DND-41 (cell line): ENCODE results near the gene CREG1.

Source experiments
- ATAC-seq: fragments of 200-7000 bp; cut with Tn5 transposase; 3 replicates; pipeline ENCODE4 v1.9.1; 2021; ENCODE audit warnings: low read depth; ENCODE audit not compliant: insufficient read depth
- DNase-seq: peaks from one replicate; pipeline ENCODE4 v3.0.0-alpha.2; 2020
- H2AFZ ChIP-seq: 2 replicates; pipeline ENCODE4 v1.6.0; 2012; ENCODE audit warnings: low read depth, low read length
- H3K27ac ChIP-seq: 2 replicates; pipeline ENCODE4 v1.5.1; 2012; ENCODE audit warnings: low read length, inconsistent platforms
- H3K27me3 ChIP-seq: fragments of 200-600 bp; sonication (generic); 2 replicates; pipeline ENCODE4 v1.6.0; 2012; ENCODE audit warnings: low read length, mild to moderate bottlenecking, inconsistent platforms; ENCODE audit not compliant: insufficient read depth, poor library complexity
- H3K36me3 ChIP-seq: 2 replicates; pipeline ENCODE4 v1.5.1; 2012; ENCODE audit warnings: low read length, inconsistent platforms; ENCODE audit not compliant: insufficient read depth
- H3K4me1 ChIP-seq: 2 replicates; pipeline ENCODE4 v1.5.1; 2012; ENCODE audit warnings: mild to moderate bottlenecking, low read length; ENCODE audit not compliant: insufficient read depth
- H3K4me2 ChIP-seq: 2 replicates; pipeline ENCODE4 v1.6.0; 2012; ENCODE audit warnings: mild to moderate bottlenecking, moderate library complexity, low read length, inconsistent platforms; ENCODE audit not compliant: insufficient read depth
- H3K4me3 ChIP-seq, 2 experiments: fragments of 200-600 bp in 1 of 2; shearing (Covaris generic) in 1 of 2; 2 replicates each; pipeline ENCODE4 v1.5.1; 2012 to 2016; ENCODE audit warnings: inconsistent platforms in 2 of 2, low read length in 2 of 2, mild to moderate bottlenecking in 2 of 2, low read depth in 1 of 2, moderate library complexity in 1 of 2
- H3K79me2 ChIP-seq: 2 replicates; pipeline ENCODE4 v1.6.0; 2012; ENCODE audit warnings: low read length, inconsistent platforms; ENCODE audit not compliant: insufficient read depth
- H3K9ac ChIP-seq: 2 replicates; pipeline ENCODE4 v1.6.0; 2012; ENCODE audit warnings: low read depth, mild to moderate bottlenecking, inconsistent platforms, low read length, moderate library complexity
- H3K9me3 ChIP-seq: 2 replicates; pipeline ENCODE4 v1.5.1; 2012; ENCODE audit warnings: low read length, moderate library complexity, mild to moderate bottlenecking, inconsistent platforms; ENCODE audit not compliant: insufficient read depth, severe bottlenecking
- H4K20me1 ChIP-seq: 2 replicates; pipeline ENCODE4 v1.6.0; 2012; ENCODE audit warnings: low read length; ENCODE audit not compliant: insufficient read depth
- CTCF ChIP-seq: IDR thresholded peaks from 2 replicates; pipeline ENCODE4 v1.5.1; 2012; ENCODE audit warnings: borderline replicate concordance, low read length, moderate library complexity, mild to moderate bottlenecking; ENCODE audit not compliant: poor library complexity, severe bottlenecking; ENCODE audit errors: extremely low read depth
- EZH2 ChIP-seq: IDR thresholded peaks from 3 replicates; pipeline ENCODE4 v1.6.1; 2012; ENCODE audit warnings: borderline replicate concordance, low read depth, mild to moderate bottlenecking, moderate library complexity, low read length, inconsistent platforms; ENCODE audit not compliant: severe bottlenecking

CREG1 gene

GRCh38 chr1:167507719-167508118, 45.8 kb downstream of the CREG1 start:
- DNase-seq: no peak

GRCh38 chr1:167504467-167504827, 49.1 kb downstream of the CREG1 start:
- Histone ChIP-seq H3K9ac (no peak overlapping the region), H3K79me2 (peaks cover 99% of the 10 kb centered on the region), H4K20me1 (peaks cover 35% of the 10 kb centered on the region), H3K27me3 (no peaks in the 10 kb centered on the region), H3K27ac (peak overlapping the region; percentile 36), H3K4me2 (no peak overlapping the region), H3K4me1 (peaks cover 62% of the 10 kb centered on the region), H2AFZ (no peak overlapping the region), H3K36me3 (peaks cover 72% of the 10 kb centered on the region), H3K4me3 (no peak overlapping the region), H3K9me3 (no peaks in the 10 kb centered on the region)
- ATAC-seq (no peak), DNase-seq (no peak)
- TF ChIP-seq EZH2 (no peak), CTCF (no peak)

More at GRCh38 chr1:167507719-167508118, 45.8 kb downstream of the CREG1 start:
- no peaks in the 10 kb centered on the region for H3K27me3 ChIP-seq
- H3K9ac ChIP-seq: no peak overlapping the region
- TF ChIP-seq CTCF (no peak), EZH2 (no peak)
- H3K27ac ChIP-seq: no peak overlapping the region
- H3K9me3 ChIP-seq: no peaks in the 10 kb centered on the region
- peaks cover 58% of the 10 kb centered on the region for H3K4me1 ChIP-seq
- peaks cover 86% of the 10 kb centered on the region for H3K36me3 ChIP-seq
- H3K79me2 ChIP-seq: peaks cover 100% of the 10 kb centered on the region
- peaks cover 52% of the 10 kb centered on the region for H4K20me1 ChIP-seq
- H3K4me2 ChIP-seq: no peak overlapping the region
- H2AFZ ChIP-seq: no peak overlapping the region
- H3K4me3 ChIP-seq: no peak overlapping the region
- no peak for ATAC-seq

- Histone ChIP-seq H3K4me1 (peaks cover 68% of the 10 kb centered on the region), H4K20me1 (peaks cover 35% of the 10 kb centered on the region), H3K4me3 (no peak overlapping the region), H3K9ac (no peak overlapping the region), H3K79me2 (peaks cover 99% of the 10 kb centered on the region), H3K9me3 (no peaks in the 10 kb centered on the region), H3K27ac (peak overlapping the region; percentile 60), H3K4me2 (no peak overlapping the region), H3K36me3 (peaks cover 70% of the 10 kb centered on the region), H2AFZ (no peak overlapping the region), H3K27me3 (no peaks in the 10 kb centered on the region)
- no peak for ATAC-seq
- DNase-seq: no peak
- TF ChIP-seq CTCF (no peak), EZH2 (no peak)
These were observed 49.7 kb downstream of the CREG1 start for GRCh38 chr1:167503626-167504466.
